K562 (cell line): ENCODE data around the gene ATG13. TPM values are rescaled to one million over a fixed set of nuclear protein-coding genes. Genes with fewer than 3 reads are reported as not detected.

Source experiments
- CHD1 ChIP-seq: fragments of 200-600 bp; sonication (generic); IDR thresholded peaks from one replicate; pipeline ENCODE4 v1.6.1; 2012; ENCODE audit warnings: mild to moderate bottlenecking, moderate library complexity, low read length, inconsistent platforms
- DMBX1 ChIP-seq: fragments of 250-450 bp; sonication (Bioruptor Pico); IDR thresholded peaks from 2 replicates; pipeline ENCODE4 v1.8.0; 2022; ENCODE audit warnings: inconsistent platforms, mild to moderate bottlenecking, moderate library complexity, borderline replicate concordance
- GTF2A2 ChIP-seq: IDR thresholded peaks from 2 replicates; pipeline ENCODE4 v1.6.1; 2016; ENCODE audit warnings: mild to moderate bottlenecking, missing genetic modification characterization, missing compliant biosample characterization
- ILK ChIP-seq: fragments of 450-650 bp; IDR thresholded peaks from 2 replicates; pipeline ENCODE4 v1.6.1; 2016; ENCODE audit warnings: missing genetic modification characterization, low read depth, mild to moderate bottlenecking, missing compliant biosample characterization, moderate library complexity, borderline replicate concordance
- KLF1 ChIP-seq: fragments of 450-650 bp; IDR thresholded peaks from 2 replicates; pipeline ENCODE4 v1.6.1; 2016; ENCODE audit warnings: missing genetic modification characterization, missing compliant biosample characterization
- POLR3A ChIP-seq: IDR thresholded peaks from 2 replicates; pipeline ENCODE4 v1.6.1; 2011; ENCODE audit warnings: borderline replicate concordance, mild to moderate bottlenecking, moderate library complexity; ENCODE audit not compliant: insufficient read length, insufficient read depth; ENCODE audit errors: extremely low read depth
- RBBP5 ChIP-seq: fragments of 200-600 bp; sonication (generic); IDR thresholded peaks from 2 replicates; pipeline ENCODE4 v1.6.1; 2012; ENCODE audit warnings: borderline replicate concordance, mild to moderate bottlenecking, low read length, control low read depth, inconsistent platforms; ENCODE audit not compliant: insufficient read depth, poor library complexity, severe bottlenecking
- SMAD3 ChIP-seq: fragments of 450-650 bp; formaldehyde crosslinking; conservative IDR thresholded peaks from 2 replicates; pipeline ENCODE4 v1.4.0; 2020; ENCODE audit warnings: mild to moderate bottlenecking
- ZNF140 ChIP-seq: fragments of 250-450 bp; sonication (Bioruptor Pico); IDR thresholded peaks from 2 replicates; pipeline ENCODE4 v1.8.0; 2021; ENCODE audit warnings: moderate library complexity, mild to moderate bottlenecking, inconsistent platforms
- polyA plus RNA-seq, 8 experiments: library from polyadenylated mRNA; depleted of rRNA in 4 of 8; stranded (reverse) in 5 of 8; unstranded in 3 of 8; fragments of >200 nt; fragmentation: Nextera tagmentation in 2 of 8; fragmentation: Illumina TruSeq in 1 of 8; extraction: Ambion mirVana in 2 of 8; extraction: Trizol in 1 of 8; gene quantifications; 2 replicates each; pipeline versions ENCODE4 v1.2.1 to v1.2.3, GENCODE V29; 2011 to 2014; ENCODE audit warnings: inconsistent platforms in 1 of 8, missing spikeins in 1 of 8
- total RNA-seq, 7 experiments: library from RNA; depleted of rRNA in 6 of 7; stranded (reverse); fragments of >200 nt in 6 of 7; fragmentation: Illumina TruSeq in 2 of 7; extraction: Trizol in 2 of 7; gene quantifications; 2 replicates each; pipeline versions ENCODE4 v1.2.1 to v1.2.3, GENCODE V29; 2011 to 2021; ENCODE audit warnings: low replicate concordance in 1 of 7
- TF ChIP-seq, protein P1 (sequence below): fragments of 200-800 bp; sonication (Bioruptor generic); IDR thresholded peaks from 2 replicates; pipeline ENCODE4 v1.6.1; 2016; ENCODE audit warnings: missing genetic modification characterization, missing compliant biosample characterization
- TF ChIP-seq, protein P2 (sequence below): fragments of 200-400 bp; formaldehyde crosslinking; IDR thresholded peaks from 2 replicates; pipeline ENCODE4 v1.6.1; 2017; ENCODE audit warnings: mild to moderate bottlenecking, low read depth, low read length, moderate library complexity
- TF ChIP-seq, protein P3 (sequence below): fragments of 450-650 bp; IDR thresholded peaks from 2 replicates; pipeline ENCODE4 v1.6.1; 2016; ENCODE audit warnings: antibody characterized with exemption
- TF ChIP-seq, protein P4 (sequence below): fragments of 250-450 bp; sonication (Bioruptor Pico); IDR thresholded peaks from 2 replicates; pipeline ENCODE4 v1.5.0; 2021
- TF ChIP-seq, protein P5 (sequence below): fragments of 450-650 bp; IDR thresholded peaks from 2 replicates; pipeline ENCODE4 v1.6.1; 2018; ENCODE audit warnings: mild to moderate bottlenecking, low read depth; ENCODE audit not compliant: partially characterized antibody

The ATG13 gene
- total and polyA plus RNA-seq, 9 of the 15 experiments (the other 6 are each of a cell fraction or from before 2014, with no cell fraction given): 13.1 to 61.5 (median 36.5) TPM

DNA sequence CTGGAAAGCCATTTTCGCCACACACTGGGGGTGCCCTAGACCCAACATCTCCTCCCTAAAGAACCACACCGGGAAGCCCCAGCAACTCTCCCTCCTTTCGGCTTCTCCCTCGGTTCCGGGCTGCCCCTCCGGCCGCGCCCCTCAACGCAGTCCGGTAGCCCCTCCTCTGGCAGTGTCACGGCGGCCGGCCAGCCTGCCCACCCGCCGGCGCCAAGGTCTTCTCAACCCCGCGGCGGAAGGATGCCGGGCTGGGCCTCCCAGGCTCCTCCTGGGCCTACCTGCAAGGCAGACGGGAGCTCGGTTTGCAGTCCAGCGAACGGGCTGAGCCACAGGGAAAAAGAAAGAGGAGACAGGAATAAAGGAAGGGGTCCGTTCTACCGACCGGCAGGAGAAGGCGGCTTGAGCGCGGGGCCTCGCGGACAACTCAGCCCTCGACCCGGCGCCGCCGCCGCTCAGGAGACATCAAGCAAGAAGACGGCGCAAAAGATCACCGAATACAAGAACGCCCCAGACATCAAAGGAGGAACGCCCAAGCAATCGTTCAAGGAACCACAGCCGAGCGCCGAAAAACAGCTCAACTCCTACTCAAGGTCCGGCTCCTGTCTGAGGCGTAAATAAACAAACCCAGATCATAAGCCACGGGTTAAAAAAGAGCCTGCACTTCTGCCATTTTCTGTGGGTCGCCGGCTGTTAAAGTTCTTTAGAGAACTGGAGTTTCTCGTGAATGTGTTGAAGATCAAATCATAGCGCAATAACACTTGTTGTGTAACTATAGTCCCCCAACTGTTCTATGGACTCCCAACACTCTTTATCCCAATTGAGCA lies 23.6 kb upstream of the ATG13 start, which contains the start of gene AMBRA1 (continued):
- TF ChIP-seq RBBP5 (peak; percentile 96), SMAD3 (CRISPR knock-in tag) (0 out of 2 replicates have a peak, but pooled peaks have one; percentile 23), KLF1 (tag) (no peak), DMBX1 (peak; percentile 55; the same call in 1 of the 2 replicates), ZNF140 (CRISPR knock-in tag) (no peak), ILK (tag) (no peak), CHD1 (no peak), GTF2A2 (tag) (no peak), POLR3A (no peak)
- TF ChIP-seq, protein P1, sequence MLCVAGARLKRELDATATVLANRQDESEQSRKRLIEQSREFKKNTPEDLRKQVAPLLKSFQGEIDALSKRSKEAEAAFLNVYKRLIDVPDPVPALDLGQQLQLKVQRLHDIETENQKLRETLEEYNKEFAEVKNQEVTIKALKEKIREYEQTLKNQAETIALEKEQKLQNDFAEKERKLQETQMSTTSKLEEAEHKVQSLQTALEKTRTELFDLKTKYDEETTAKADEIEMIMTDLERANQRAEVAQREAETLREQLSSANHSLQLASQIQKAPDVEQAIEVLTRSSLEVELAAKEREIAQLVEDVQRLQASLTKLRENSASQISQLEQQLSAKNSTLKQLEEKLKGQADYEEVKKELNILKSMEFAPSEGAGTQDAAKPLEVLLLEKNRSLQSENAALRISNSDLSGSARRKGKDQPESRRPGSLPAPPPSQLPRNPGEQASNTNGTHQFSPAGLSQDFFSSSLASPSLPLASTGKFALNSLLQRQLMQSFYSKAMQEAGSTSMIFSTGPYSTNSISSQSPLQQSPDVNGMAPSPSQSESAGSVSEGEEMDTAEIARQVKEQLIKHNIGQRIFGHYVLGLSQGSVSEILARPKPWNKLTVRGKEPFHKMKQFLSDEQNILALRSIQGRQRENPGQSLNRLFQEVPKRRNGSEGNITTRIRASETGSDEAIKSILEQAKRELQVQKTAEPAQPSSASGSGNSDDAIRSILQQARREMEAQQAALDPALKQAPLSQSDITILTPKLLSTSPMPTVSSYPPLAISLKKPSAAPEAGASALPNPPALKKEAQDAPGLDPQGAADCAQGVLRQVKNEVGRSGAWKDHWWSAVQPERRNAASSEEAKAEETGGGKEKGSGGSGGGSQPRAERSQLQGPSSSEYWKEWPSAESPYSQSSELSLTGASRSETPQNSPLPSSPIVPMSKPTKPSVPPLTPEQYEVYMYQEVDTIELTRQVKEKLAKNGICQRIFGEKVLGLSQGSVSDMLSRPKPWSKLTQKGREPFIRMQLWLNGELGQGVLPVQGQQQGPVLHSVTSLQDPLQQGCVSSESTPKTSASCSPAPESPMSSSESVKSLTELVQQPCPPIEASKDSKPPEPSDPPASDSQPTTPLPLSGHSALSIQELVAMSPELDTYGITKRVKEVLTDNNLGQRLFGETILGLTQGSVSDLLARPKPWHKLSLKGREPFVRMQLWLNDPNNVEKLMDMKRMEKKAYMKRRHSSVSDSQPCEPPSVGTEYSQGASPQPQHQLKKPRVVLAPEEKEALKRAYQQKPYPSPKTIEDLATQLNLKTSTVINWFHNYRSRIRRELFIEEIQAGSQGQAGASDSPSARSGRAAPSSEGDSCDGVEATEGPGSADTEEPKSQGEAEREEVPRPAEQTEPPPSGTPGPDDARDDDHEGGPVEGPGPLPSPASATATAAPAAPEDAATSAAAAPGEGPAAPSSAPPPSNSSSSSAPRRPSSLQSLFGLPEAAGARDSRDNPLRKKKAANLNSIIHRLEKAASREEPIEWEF (CRISPR knock-in tag): no peak
- TF ChIP-seq, protein P2, sequence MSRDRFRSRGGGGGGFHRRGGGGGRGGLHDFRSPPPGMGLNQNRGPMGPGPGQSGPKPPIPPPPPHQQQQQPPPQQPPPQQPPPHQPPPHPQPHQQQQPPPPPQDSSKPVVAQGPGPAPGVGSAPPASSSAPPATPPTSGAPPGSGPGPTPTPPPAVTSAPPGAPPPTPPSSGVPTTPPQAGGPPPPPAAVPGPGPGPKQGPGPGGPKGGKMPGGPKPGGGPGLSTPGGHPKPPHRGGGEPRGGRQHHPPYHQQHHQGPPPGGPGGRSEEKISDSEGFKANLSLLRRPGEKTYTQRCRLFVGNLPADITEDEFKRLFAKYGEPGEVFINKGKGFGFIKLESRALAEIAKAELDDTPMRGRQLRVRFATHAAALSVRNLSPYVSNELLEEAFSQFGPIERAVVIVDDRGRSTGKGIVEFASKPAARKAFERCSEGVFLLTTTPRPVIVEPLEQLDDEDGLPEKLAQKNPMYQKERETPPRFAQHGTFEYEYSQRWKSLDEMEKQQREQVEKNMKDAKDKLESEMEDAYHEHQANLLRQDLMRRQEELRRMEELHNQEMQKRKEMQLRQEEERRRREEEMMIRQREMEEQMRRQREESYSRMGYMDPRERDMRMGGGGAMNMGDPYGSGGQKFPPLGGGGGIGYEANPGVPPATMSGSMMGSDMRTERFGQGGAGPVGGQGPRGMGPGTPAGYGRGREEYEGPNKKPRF: no peak
- TF ChIP-seq, protein P3, sequence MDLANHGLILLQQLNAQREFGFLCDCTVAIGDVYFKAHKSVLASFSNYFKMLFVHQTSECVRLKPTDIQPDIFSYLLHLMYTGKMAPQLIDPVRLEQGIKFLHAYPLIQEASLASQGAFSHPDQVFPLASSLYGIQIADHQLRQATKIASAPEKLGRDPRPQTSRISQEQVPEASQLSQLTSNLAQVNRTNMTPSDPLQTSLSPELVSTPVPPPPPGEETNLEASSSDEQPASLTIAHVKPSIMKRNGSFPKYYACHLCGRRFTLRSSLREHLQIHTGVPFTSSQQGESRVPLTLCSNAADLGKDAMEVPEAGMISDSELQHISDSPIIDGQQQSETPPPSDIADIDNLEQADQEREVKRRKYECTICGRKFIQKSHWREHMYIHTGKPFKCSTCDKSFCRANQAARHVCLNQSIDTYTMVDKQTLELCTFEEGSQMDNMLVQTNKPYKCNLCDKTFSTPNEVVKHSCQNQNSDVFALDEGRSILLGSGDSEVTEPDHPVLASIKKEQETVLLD: no peak
- TF ChIP-seq, protein P4, sequence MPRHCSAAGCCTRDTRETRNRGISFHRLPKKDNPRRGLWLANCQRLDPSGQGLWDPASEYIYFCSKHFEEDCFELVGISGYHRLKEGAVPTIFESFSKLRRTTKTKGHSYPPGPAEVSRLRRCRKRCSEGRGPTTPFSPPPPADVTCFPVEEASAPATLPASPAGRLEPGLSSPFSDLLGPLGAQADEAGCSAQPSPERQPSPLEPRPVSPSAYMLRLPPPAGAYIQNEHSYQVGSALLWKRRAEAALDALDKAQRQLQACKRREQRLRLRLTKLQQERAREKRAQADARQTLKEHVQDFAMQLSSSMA (CRISPR knock-in tag): no peak
- TF ChIP-seq, protein P5, sequence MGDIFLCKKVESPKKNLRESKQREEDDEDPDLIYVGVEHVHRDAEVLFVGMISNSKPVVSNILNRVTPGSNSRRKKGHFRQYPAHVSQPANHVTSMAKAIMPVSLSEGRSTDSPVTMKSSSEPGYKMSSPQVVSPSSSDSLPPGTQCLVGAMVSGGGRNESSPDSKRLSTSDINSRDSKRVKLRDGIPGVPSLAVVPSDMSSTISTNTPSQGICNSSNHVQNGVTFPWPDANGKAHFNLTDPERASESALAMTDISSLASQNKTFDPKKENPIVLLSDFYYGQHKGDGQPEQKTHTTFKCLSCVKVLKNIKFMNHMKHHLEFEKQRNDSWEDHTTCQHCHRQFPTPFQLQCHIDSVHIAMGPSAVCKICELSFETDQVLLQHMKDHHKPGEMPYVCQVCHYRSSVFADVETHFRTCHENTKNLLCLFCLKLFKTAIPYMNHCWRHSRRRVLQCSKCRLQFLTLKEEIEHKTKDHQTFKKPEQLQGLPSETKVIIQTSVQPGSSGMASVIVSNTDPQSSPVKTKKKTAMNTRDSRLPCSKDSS: no peak
